Measurements from ENCODE around the gene MAPKAPK5.

- no peak for TF ChIP-seq SIN3A (IDR thresholded peaks at IDR 0.05; ENCODE audit: borderline replicate concordance, insufficient read depth, low read length)
- no peak for TF ChIP-seq TAF1 (IDR thresholded peaks at IDR 0.05; ENCODE audit: borderline replicate concordance, insufficient read depth, low read length)
- no peak for TF ChIP-seq POLR2AphosphoS5 (IDR thresholded peaks at IDR 0.05; ENCODE audit: low read depth, low read length)
- TF ChIP-seq REST (IDR thresholded peaks at IDR 0.05; ENCODE audit: insufficient read depth in 1 of 2, low read depth in 2 of 2, low read length in 2 of 2) = no peak
Observed at GRCh38 chr12:111816065-111816615, 25.9 kb upstream of the MAPKAPK5 start.
